ENCODE measurements around the gene ARHGAP6.
"Not testable (repeated sequence)": the region's sequence is repeated elsewhere in the genome, so short reads cannot be mapped to it uniquely, and the experiment has no call there.

ARHGAP6 gene

GRCh38 chrX:11509786-11510185 lies 155.9 kb downstream of the ARHGAP6 start:
- DNase-seq, result peak; percentile 11

GRCh38 chrX:11504234-11504633 lies 161.5 kb downstream of the ARHGAP6 start:
- DNase-seq, result no peak

GRCh38 chrX:11499076-11500044 lies 166.4 kb downstream of the ARHGAP6 start:
- DNase-seq, result peak; percentile 87

GRCh38 chrX:11491375-11491774 lies 174.3 kb downstream of the ARHGAP6 start:
- not testable (repeated sequence) for DNase-seq

- DNase-seq, result no peak
Observed at GRCh38 chrX:11484290-11484689, 181.4 kb downstream of the ARHGAP6 start.

- DNase-seq, result peak; percentile 65
Observed at GRCh38 chrX:11481035-11481434, 184.7 kb downstream of the ARHGAP6 start.

GRCh38 chrX:11480626-11481025 lies 185.1 kb downstream of the ARHGAP6 start:
- DNase-seq, result peak; percentile 15

GRCh38 chrX:11478911-11479310 lies 186.8 kb downstream of the ARHGAP6 start:
- DNase-seq, result no peak

- peak; percentile 30 for DNase-seq
Observed at GRCh38 chrX:11478026-11478425, 187.7 kb downstream of the ARHGAP6 start.

- no peak for DNase-seq
Observed at GRCh38 chrX:11474576-11474975, 191.1 kb downstream of the ARHGAP6 start.

GRCh38 chrX:11474021-11474420 lies 191.7 kb downstream of the ARHGAP6 start:
- DNase-seq, result no peak

- DNase-seq, result peak; percentile 12
Observed at GRCh38 chrX:11472879-11473278, 192.8 kb downstream of the ARHGAP6 start.

- no peak for DNase-seq
Observed at GRCh38 chrX:11472381-11472780, 193.3 kb downstream of the ARHGAP6 start.

- peak; percentile 78 for DNase-seq
Observed at GRCh38 chrX:11470250-11470974, 195.3 kb downstream of the ARHGAP6 start.

GRCh38 chrX:11465648-11466411 lies 199.9 kb downstream of the ARHGAP6 start:
- peak; percentile 28 for DNase-seq

- no peak for DNase-seq
Observed at GRCh38 chrX:11464836-11465463, 200.8 kb downstream of the ARHGAP6 start.

GRCh38 chrX:11464380-11464779 lies 201.3 kb downstream of the ARHGAP6 start:
- DNase-seq, result no peak

- no peak for DNase-seq
Observed at GRCh38 chrX:11462648-11463047, 203.1 kb downstream of the ARHGAP6 start.

- DNase-seq, result no peak
Observed at GRCh38 chrX:11462136-11462535, 203.6 kb downstream of the ARHGAP6 start.

GRCh38 chrX:11461201-11462001 lies 204.3 kb downstream of the ARHGAP6 start:
- DNase-seq, result peak; percentile 30

- no peak for DNase-seq
Observed at GRCh38 chrX:11460347-11460746, 205.4 kb downstream of the ARHGAP6 start.

GRCh38 chrX:11458170-11458569 lies 207.6 kb downstream of the ARHGAP6 start:
- peak; percentile 38 for DNase-seq

Data from fibroblast of upper back skin (primary cell).